GM19455 (cell line): ENCODE data around the gene CDC42BPA.

Source experiments
- ATAC-seq: cut with Tn5 transposase; IDR thresholded peaks from one replicate; pipeline ENCODE4 v1.9.1; 2021; ENCODE audit not compliant: unreplicated experiment

The CDC42BPA gene

GRCh38 chr1:227213426-227213825 lies 104.9 kb downstream of the CDC42BPA start:
- ATAC-seq: no peak

DNA sequence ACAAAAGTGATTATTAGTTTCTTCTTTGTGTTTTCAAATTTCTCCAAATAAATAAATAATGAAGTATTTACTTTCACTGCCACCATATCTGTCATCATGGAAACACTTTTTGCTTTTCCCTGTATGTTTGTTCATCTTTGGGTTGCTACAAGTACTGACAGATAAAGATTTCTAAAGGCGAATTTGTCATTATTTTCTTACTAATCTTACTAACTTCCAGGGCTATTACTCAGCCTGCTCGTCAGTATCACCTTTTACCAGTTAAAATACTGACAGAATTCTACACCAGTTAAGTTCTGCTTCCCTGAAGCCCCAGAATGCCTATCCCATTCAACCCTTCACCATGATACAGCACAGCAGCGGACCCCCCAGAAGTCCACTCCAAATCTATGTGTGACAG lies 106.1 kb downstream of the CDC42BPA start:
- no peak for ATAC-seq

GRCh38 chr1:227210604-227211003 lies 107.7 kb downstream of the CDC42BPA start:
- no peak for ATAC-seq

DNA sequence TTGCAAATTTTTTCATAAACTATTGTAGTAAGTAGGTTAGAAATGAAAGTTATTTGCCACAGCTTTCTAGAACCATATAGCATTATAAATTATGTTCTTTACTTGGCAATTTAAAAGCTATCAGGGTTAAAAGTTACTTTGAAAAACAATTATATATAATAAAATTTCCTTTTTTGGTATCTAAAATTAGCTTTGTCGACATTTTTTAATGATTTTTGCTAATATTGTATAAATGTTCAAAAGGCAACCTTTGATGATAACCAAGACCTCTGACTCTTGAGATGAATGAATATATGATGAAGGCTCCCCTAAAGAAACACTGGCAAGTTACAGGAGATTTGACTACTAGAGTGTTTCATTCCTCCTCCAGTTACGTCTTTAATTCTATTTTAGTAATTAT lies 121.2 kb downstream of the CDC42BPA start:
- no peak for ATAC-seq

GRCh38 chr1:227192163-227192562 lies 126.1 kb downstream of the CDC42BPA start:
- no peak for ATAC-seq

DNA sequence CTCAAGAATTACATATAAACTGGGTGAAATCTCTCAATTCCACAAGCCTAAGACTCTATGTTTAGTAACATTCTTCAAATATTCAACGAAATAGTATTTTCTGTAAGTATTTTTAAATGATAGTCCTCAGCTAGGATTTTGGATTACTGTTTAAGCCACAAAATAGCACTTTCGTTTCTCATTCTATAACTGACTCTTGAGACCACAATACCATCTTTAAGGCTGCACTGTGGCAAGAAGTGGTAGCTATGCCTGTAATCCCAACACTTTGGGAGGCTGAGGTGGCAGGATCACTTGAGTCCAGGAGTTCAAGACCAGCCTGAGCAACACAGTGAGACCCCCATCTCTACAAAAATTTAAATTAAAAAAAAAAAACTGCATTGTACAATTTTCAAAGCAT lies 126.7 kb downstream of the CDC42BPA start:
- ATAC-seq: no peak

DNA sequence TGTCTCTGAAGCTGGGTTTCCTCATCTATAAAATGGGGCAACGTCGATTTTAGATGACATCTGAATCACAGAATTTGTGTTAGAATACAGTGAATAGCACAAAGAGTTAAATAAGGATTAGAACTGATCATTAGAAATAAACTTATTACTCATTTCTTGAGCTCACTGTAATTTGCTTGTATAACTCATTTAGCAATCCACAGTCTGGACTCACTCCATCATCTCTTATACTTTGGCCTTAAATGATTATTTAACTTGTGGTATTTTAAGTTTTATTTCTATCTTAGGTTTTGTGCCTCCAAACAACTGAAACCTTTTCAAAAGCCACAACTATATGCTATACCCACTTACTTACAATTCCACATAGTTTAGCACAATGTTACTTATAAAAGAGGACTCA lies 128.0 kb downstream of the CDC42BPA start:
- ATAC-seq: no peak

DNA sequence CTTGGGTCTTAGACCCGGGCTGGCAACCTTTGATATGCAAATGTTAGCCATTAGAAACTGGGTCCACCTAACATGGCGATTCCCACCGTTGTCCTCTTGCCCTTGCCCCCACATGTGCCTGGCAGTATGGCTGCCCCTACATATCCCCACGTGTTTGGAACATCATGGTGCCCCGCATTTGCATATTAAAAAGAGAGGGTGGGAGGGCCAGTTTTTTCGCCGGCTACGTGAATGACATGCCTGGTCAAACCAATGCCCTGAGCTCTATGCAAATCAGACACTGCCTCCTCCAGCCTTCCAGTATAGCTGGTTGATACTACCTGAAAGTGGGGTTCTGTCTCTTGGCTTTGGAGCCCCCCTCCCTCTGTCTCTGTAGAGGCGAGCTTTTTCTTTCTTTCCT lies 133.0 kb downstream of the CDC42BPA start:
- ATAC-seq: no peak

GRCh38 chr1:227182012-227182411 lies 136.3 kb downstream of the CDC42BPA start:
- no peak for ATAC-seq

DNA sequence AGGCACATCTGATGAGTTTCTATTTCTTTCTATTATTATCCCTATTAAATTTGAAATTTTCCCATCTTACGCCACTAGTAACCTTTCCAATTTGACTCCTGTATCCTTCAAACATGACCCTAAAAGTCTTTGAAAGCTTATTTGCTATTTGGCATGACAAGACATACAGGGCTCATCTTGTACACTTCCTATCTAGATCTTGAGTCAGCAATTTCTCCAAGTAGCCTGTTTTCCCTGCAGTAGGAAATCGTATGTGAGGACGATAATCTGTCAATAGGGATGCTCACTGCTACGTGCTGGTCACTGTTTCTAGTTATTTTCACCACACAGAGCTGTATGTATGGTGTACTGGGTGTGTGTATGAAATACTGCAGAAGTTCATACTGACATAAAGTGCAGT lies 142.7 kb downstream of the CDC42BPA start:
- ATAC-seq: no peak

DNA sequence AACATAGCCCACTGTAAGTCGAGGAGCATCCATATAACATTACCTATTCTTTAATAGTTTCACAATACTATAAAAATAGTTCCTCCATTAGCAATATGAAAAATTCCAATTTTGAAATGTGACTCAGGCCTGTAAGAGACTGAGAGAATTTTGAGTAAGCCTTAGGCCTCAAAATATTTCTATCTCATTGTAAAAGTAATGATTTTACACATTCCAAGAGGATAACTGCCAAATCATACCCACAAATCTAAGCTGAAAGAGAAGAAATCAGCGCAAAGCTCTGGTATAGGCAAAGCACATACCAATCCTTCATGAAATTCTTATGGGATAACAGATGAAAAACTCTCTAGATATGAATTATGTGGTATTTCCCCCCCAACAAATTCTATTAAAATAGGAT lies 144.1 kb downstream of the CDC42BPA start:
- ATAC-seq: no peak

DNA sequence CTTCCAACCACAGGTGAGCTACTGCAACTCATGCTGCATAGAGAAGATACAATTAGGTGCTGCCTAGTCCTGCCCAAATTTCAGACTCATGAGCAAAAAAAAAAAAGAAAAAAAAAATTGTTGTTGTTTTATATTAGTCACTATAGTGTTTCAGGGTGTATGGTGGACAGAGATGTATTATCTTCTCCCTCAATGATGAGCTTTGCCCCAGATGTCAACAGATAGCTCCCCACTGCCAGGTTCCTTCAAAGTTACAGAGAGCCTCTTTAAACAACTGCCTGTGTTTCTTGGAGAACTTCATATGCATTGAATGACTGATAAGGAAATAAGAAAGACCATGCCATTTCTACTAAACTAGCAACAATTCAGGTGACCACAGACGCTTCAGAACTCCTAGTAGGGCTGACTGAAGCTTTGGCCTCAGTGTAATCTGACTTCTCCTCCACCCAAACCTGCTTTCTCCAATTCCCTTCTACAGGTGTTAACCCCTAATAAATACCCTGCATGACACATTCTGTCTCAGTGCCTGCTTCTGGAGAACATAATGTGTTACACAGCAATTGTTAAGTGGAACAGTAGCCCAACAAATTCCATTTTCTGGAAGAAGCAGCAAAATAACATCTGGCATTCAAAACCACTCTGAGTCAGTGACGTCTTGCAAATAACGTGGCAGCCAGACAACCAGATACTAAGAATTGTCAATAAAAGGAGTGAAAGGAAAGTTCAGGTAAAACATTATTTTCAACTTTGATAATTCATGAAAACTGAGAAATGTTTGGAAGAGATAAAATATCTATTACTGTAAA lies 147.7 kb downstream of the CDC42BPA start:
- no peak for ATAC-seq

DNA sequence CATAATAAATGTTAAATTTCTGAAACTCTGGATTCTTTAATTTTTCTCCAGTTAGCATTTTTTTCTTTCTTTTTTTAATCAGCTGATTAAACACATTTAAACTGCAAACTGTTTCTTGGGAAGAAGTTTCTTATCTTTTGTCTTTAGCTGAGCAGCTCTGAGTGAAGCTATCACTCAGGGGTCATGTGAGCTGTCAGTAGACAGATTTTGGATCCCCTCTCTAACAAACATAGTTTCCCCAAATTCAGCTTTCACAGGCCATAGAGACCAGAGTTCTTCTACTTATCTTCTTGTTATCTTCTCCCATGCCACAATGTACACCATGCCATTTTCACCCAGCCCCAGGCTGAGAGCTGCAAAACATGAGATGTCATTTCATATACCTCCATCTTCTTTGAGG lies 148.9 kb downstream of the CDC42BPA start:
- ATAC-seq: no peak

DNA sequence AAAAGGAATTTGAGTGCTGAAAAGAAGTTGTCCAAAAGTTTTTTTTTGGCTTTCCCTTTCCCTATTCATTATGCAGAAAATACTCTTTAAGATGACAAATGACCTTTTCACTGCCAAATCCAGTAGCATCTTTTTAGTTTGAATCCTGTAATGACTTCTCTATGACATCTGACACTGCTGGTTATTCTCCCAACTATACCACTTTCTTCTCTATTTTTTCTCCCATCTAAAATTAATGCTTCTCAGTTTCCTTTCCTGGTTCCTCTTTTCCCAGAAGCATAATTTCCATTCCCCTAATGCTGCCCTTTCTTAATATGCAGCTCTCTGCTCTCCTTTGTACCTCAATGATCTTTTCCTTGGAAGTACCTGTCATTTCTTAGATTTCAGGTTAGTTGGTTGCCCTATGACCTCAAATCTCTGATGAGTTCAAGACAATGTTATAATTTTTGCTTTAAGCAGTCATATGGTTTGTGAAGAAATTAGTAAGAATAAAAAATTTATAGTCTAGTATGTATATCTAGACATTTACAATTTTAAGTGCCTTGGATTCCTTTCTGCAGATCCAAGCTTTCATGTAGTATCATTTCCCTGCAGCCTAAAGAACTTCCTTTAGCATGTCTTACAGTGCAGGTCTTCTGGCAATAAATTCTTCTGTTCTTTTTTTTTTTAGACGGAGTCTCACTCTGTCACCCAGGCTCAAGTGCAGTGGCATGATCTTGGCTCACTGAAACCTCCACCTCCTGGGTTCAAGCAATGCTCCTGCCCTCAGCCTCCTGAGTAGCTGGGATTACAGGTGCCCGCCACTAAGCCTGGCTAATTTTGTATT lies 150.8 kb downstream of the CDC42BPA start:
- no peak for ATAC-seq

GRCh38 chr1:227166559-227166958 lies 151.7 kb downstream of the CDC42BPA start:
- ATAC-seq: no peak

DNA sequence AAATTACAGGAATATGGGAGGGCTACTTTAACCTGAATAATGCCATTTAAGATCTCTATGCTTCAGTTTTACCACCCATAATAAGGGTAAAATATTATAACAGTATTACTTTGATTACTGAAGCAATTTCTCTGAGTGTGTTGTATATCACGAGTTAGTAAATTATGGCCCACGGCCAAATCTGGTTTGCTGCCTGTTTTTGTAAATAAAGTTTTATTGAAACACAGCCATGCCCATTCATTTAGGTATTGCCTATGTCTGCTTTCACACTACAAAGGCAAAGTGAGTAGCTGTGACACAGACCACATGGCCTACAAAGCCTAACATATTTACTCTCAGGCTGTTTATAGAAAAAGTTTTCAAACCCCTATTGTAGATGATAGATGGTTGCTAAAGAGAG lies 156.8 kb downstream of the CDC42BPA start:
- ATAC-seq: no peak

GRCh38 chr1:227156520-227156919 lies 161.8 kb downstream of the CDC42BPA start:
- no peak for ATAC-seq

- no peak for ATAC-seq
Measured at GRCh38 chr1:227155688-227156087, 162.6 kb downstream of the CDC42BPA start.

DNA sequence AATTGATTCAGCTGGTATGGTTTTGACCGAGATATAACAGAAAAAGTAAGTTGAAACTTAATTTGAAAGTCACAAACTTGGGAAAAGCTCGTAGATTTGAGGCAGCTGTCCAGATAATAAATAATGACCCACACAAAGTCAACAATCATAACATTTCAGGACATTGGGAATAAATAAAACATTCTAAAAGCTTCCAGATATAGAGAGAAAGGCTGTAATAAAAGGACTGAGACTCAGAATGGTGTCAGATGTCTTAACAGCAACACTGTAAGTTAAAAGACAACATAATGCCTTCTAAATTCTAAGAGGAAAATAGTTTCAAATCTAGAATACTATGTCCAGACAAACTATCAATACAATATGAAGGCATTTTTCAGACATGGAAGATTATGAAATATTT lies 163.3 kb downstream of the CDC42BPA start:
- no peak for ATAC-seq

DNA sequence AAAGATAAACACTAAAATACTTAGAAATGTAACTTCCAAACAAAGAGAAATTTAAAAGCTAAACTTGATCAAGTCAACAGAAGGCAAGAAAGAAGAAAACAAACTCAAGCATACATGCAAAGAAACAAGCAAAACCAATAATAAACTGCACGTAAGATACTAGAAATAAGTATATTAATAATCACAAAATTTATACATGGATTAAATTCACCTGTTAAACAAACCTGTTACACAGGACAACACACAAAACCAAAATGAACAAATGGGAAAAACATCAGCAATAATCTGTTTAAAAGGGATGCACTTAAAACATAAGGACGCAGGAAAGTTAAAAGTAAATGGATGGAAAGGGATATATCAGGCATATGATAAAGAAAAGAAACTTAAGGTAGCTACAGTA lies 165.8 kb downstream of the CDC42BPA start:
- no peak for ATAC-seq

GRCh38 chr1:227140376-227140775 lies 177.9 kb downstream of the CDC42BPA start:
- no peak for ATAC-seq

GRCh38 chr1:227136210-227136820 lies 182.0 kb downstream of the CDC42BPA start:
- ATAC-seq: no peak
